GM19397 (cell line): ENCODE measurements around the gene CPB1.

Experiments
- ATAC-seq: cut with Tn5 transposase; IDR thresholded peaks from one replicate; pipeline ENCODE4 v1.9.1; 2021; ENCODE audit warnings: mild to moderate bottlenecking, moderate library complexity; ENCODE audit not compliant: unreplicated experiment

The CPB1 gene

GRCh38 chr3:148828136-148828690 lies 602 bp downstream of the CPB1 start:
- no peak for ATAC-seq

GRCh38 chr3:148829926-148830325 lies 2.3 kb downstream of the CPB1 start:
- ATAC-seq = no peak

GRCh38 chr3:148833223-148833622 lies 5.6 kb downstream of the CPB1 start:
- no peak for ATAC-seq

- ATAC-seq = no peak
Measured at GRCh38 chr3:148839805-148840204, 12.2 kb downstream of the CPB1 start.

- ATAC-seq = no peak
Measured at GRCh38 chr3:148840451-148840850, 12.8 kb downstream of the CPB1 start.

- no peak for ATAC-seq
Measured at GRCh38 chr3:148845756-148846395, 18.3 kb downstream of the CPB1 start.

GRCh38 chr3:148847351-148847750 lies 19.7 kb downstream of the CPB1 start:
- ATAC-seq = no peak

- no peak for ATAC-seq
Measured at GRCh38 chr3:148848410-148848809, 20.8 kb downstream of the CPB1 start.

GRCh38 chr3:148852271-148852992 lies 24.8 kb downstream of the CPB1 start:
- no peak for ATAC-seq

- no peak for ATAC-seq
Measured at GRCh38 chr3:148853076-148853475, 25.5 kb downstream of the CPB1 start.

- ATAC-seq = no peak
Measured at GRCh38 chr3:148854061-148854460, 26.4 kb downstream of the CPB1 start.

GRCh38 chr3:148856384-148856783 lies 28.8 kb downstream of the CPB1 start:
- no peak for ATAC-seq

GRCh38 chr3:148857316-148857715 lies 29.7 kb downstream of the CPB1 start:
- no peak for ATAC-seq

- ATAC-seq = peak; percentile 77
Measured at GRCh38 chr3:148861277-148861869, 33.8 kb downstream of the CPB1 start.

GRCh38 chr3:148863297-148863696 lies 35.7 kb downstream of the CPB1 start:
- no peak for ATAC-seq

GRCh38 chr3:148863814-148864213 lies 36.2 kb downstream of the CPB1 start:
- ATAC-seq = no peak

GRCh38 chr3:148865049-148865448 lies 37.4 kb downstream of the CPB1 start, which contains the start of gene CPA3:
CPA3 (plus strand) TSS chr3:148865296; CDS start chr3:148865308, 12 bp downstream.
- no peak for ATAC-seq

- no peak for ATAC-seq
Measured at GRCh38 chr3:148866261-148866660, 38.6 kb downstream of the CPB1 start.

- no peak for ATAC-seq
Measured at GRCh38 chr3:148873270-148873927, 45.8 kb downstream of the CPB1 start.

GRCh38 chr3:148873977-148874376 lies 46.4 kb downstream of the CPB1 start:
- ATAC-seq = no peak

GRCh38 chr3:148878095-148878494 lies 50.5 kb downstream of the CPB1 start:
- no peak for ATAC-seq
